ENCODE results near the gene PLXNA2.

Gene PLXNA2

GRCh38 chr1:208209896-208210589, 34.1 kb downstream of the PLXNA2 start:
- ATAC-seq = no peak
- TF ChIP-seq ZC3H10 (CRISPR knock-in tag; IDR thresholded peaks at IDR 0.05) (no peak), CSRNP3 (CRISPR knock-in tag; IDR thresholded peaks at IDR 0.05) (no peak), OSR1 (CRISPR knock-in tag; IDR thresholded peaks at IDR 0.05) (no peak), ZFP30 (CRISPR knock-in tag; IDR thresholded peaks at IDR 0.05) (no peak), GLIS3 (CRISPR knock-in tag; IDR thresholded peaks at IDR 0.05) (no peak), CREB5 (CRISPR knock-in tag; IDR thresholded peaks at IDR 0.05; ENCODE audit: low read depth) (no peak), ZFP3 (CRISPR knock-in tag; IDR thresholded peaks at IDR 0.05) (no peak), ESRRG (CRISPR knock-in tag; IDR thresholded peaks at IDR 0.05) (no peak), TOX (CRISPR knock-in tag; IDR thresholded peaks at IDR 0.05; ENCODE audit: borderline replicate concordance) (no peak), TSHZ2 (CRISPR knock-in tag; IDR thresholded peaks at IDR 0.05) (no peak), ARNTL (CRISPR knock-in tag; IDR thresholded peaks at IDR 0.05; ENCODE audit: borderline replicate concordance, low read depth) (no peak), SNAI2 (CRISPR knock-in tag; IDR thresholded peaks at IDR 0.05) (no peak), ZNF8 (CRISPR knock-in tag; IDR thresholded peaks at IDR 0.05) (no peak), PPARA (CRISPR knock-in tag; IDR thresholded peaks at IDR 0.05; ENCODE audit: borderline replicate concordance) (no peak)
- TF ChIP-seq, protein P1, sequence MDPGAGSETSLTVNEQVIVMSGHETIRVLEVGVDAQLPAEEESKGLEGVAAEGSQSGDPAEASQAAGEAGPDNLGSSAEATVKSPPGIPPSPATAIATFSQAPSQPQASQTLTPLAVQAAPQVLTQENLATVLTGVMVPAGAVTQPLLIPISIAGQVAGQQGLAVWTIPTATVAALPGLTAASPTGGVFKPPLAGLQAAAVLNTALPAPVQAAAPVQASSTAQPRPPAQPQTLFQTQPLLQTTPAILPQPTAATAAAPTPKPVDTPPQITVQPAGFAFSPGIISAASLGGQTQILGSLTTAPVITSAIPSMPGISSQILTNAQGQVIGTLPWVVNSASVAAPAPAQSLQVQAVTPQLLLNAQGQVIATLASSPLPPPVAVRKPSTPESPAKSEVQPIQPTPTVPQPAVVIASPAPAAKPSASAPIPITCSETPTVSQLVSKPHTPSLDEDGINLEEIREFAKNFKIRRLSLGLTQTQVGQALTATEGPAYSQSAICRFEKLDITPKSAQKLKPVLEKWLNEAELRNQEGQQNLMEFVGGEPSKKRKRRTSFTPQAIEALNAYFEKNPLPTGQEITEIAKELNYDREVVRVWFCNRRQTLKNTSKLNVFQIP (CRISPR knock-in tag; IDR thresholded peaks at IDR 0.05; ENCODE audit: borderline replicate concordance, low read depth) = no peak

DNA sequence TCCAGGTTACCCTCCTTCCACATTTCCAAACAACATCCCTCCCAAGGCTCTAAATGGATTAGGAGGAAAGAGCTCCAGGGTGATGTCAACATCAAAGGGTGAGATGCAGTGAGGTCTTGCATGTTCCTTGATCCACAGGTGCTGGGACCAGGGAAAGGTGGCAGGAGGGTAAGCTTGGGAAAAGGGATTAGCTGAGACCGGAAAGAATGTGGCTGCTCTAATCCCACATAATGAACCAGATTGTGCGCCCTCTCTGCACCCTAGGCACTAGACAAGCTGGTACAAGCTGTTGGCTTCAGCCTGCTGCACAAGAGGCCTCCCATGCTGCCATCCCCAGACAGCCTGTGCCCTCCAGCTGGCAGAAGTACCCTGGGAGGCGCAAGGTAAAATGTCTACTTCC, 34.9 kb downstream of the PLXNA2 start:
- no peak for ATAC-seq
- TF ChIP-seq ZNF70 (CRISPR knock-in tag; IDR thresholded peaks at IDR 0.05) (no peak), PATZ1 (CRISPR knock-in tag; IDR thresholded peaks at IDR 0.05; ENCODE audit: borderline replicate concordance) (no peak), BACH2 (CRISPR knock-in tag; IDR thresholded peaks at IDR 0.05; ENCODE audit: borderline replicate concordance) (no peak), CREB5 (CRISPR knock-in tag; IDR thresholded peaks at IDR 0.05; ENCODE audit: low read depth) (no peak), SNAI2 (CRISPR knock-in tag; IDR thresholded peaks at IDR 0.05) (no peak), ESRRG (CRISPR knock-in tag; IDR thresholded peaks at IDR 0.05) (no peak), TCF4 (CRISPR knock-in tag; IDR thresholded peaks at IDR 0.05; ENCODE audit: borderline replicate concordance) (no peak)

- TF ChIP-seq CREB5 (CRISPR knock-in tag; IDR thresholded peaks at IDR 0.05; ENCODE audit: low read depth) (no peak), TOX (CRISPR knock-in tag; IDR thresholded peaks at IDR 0.05; ENCODE audit: borderline replicate concordance) (0 out of 2 replicates have a peak, but pooled peaks have one; percentile 11)
- ATAC-seq = no peak; the same call in 2 of the 3 replicates
These were observed 36.1 kb downstream of the PLXNA2 start for GRCh38 chr1:208208132-208208487.
